A549 (cell line): Measurements from ENCODE around the gene OR10G6. TPM values are rescaled to one million over a fixed set of nuclear protein-coding genes. Genes with fewer than 3 reads are reported as not detected.
"Not testable (repeated sequence)": the region's sequence is repeated elsewhere in the genome, so short reads cannot be mapped to it uniquely, and the experiment has no call there.

Experiments
- ATAC-seq, 2 experiments: fragments of 200-7000 bp in 1 of 2; fragments of >200 bp in 1 of 2; cut with Nextera tagmentation in 1 of 2; cut with Tn5 transposase in 1 of 2; 3 replicates each; pipeline versions ENCODE4 v1.8.0 to v1.9.1; 2018 to 2020; ENCODE audit warnings: mild to moderate bottlenecking in 1 of 2, moderate library complexity in 1 of 2
- CTCF ChIA-PET: fragments of 300-600 bp; sonication (Branson Sonifier 250); formaldehyde crosslinking; extraction: SDS; loops from one replicate; lab custom pipeline; 2021; ENCODE audit warnings: antibody characterized with exemption, inconsistent platforms; lab: Yijun Ruan, JAX
- POLR2A ChIA-PET: fragments of 350-600 bp; formaldehyde crosslinking; extraction: SDS; loops from one replicate; lab custom pipeline; 2021; ENCODE audit warnings: antibody characterized with exemption, inconsistent platforms; lab: Yijun Ruan, JAX
- DNase-seq, 2 experiments: peaks; one replicate each; pipeline versions ENCODE4 v3.0.0 to v3.0.0-alpha.2; 2011 to 2016; ENCODE audit warnings: low read depth in 1 of 2, low spot score in 1 of 2
- FAIRE-seq: peaks from 2 replicates; lab custom pipeline; 2011; peaks lifted over from hg19 to GRCh38; lab: Jason Lieb, UNC
- H3K27ac ChIP-seq, 2 experiments: fragments of >200 bp; sonication (Bioruptor Twin); formaldehyde crosslinking; 3 replicates each; pipeline ENCODE4 v1.5.1; 2016 to 2017
- H3K4me1 ChIP-seq: fragments of >200 bp; sonication (Bioruptor Twin); formaldehyde crosslinking; 3 replicates; pipeline ENCODE4 v1.6.1; 2016
- H3K4me2 ChIP-seq: fragments of >200 bp; sonication (Bioruptor Twin); formaldehyde crosslinking; 3 replicates; pipeline ENCODE4 v1.6.1; 2016
- H3K4me3 ChIP-seq: fragments of >200 bp; sonication (Bioruptor Twin); formaldehyde crosslinking; 3 replicates; pipeline ENCODE4 v1.5.1; 2016
- H3K9me3 ChIP-seq: fragments of >200 bp; sonication (Bioruptor Twin); formaldehyde crosslinking; 3 replicates; pipeline ENCODE4 v1.6.1; 2016
- BHLHE40 ChIP-seq: IDR thresholded peaks from 2 replicates; pipeline ENCODE4 v1.6.1; 2012; ENCODE audit warnings: low read depth, low read length, inconsistent platforms
- CBX8 ChIP-seq: fragments of 200-600 bp; sonication (generic); IDR thresholded peaks from 2 replicates; pipeline ENCODE4 v1.6.1; 2016
- CHD2 ChIP-seq: fragments of 150-350 bp; IDR thresholded peaks from 2 replicates; pipeline ENCODE4 v1.6.1; 2014; ENCODE audit warnings: low read length; ENCODE audit not compliant: partially characterized antibody
- CHD4 ChIP-seq: fragments of 200-600 bp; sonication (generic); IDR thresholded peaks from 2 replicates; pipeline ENCODE4 v1.6.1; 2016; ENCODE audit warnings: antibody characterized with exemption, mild to moderate bottlenecking, borderline replicate concordance
- EHF ChIP-seq: fragments of 250-450 bp; sonication (Bioruptor Pico); IDR thresholded peaks from 2 replicates; pipeline ENCODE4 v1.5.0; 2020; ENCODE audit warnings: mild to moderate bottlenecking
- FOXS1 ChIP-seq: fragments of 250-450 bp; sonication (Bioruptor Pico); IDR thresholded peaks from 2 replicates; pipeline ENCODE4 v1.5.0; 2020; ENCODE audit warnings: mild to moderate bottlenecking, moderate library complexity
- KDM5A ChIP-seq: fragments of 200-600 bp; sonication (generic); IDR thresholded peaks from 2 replicates; pipeline ENCODE4 v1.6.1; 2016; ENCODE audit warnings: antibody characterized with exemption, mild to moderate bottlenecking
- PHF8 ChIP-seq: fragments of 200-600 bp; sonication (generic); IDR thresholded peaks from 2 replicates; pipeline ENCODE4 v1.6.1; 2016; ENCODE audit warnings: low read depth, mild to moderate bottlenecking, antibody characterized with exemption, moderate library complexity, borderline replicate concordance
- POLR2AphosphoS2 ChIP-seq: conservative IDR thresholded peaks from 2 replicates; pipeline ENCODE4 v1.6.1; 2012; ENCODE audit warnings: low read length, improper control_type of control experiment, inconsistent platforms
- RARB ChIP-seq: fragments of 250-450 bp; sonication (Bioruptor Pico); IDR thresholded peaks from 2 replicates; pipeline ENCODE4 v1.8.0; 2021; ENCODE audit warnings: mild to moderate bottlenecking, moderate library complexity
- SREBF2 ChIP-seq: fragments of 450-650 bp; IDR thresholded peaks from 2 replicates; pipeline ENCODE4 v1.6.1; 2014; ENCODE audit warnings: mild to moderate bottlenecking, moderate library complexity
- WGBS: methylation state at CpG from one replicate; pipeline ENCODE4 v1.1.6; 2017; ENCODE audit errors: missing lambda C conversion rate; 5-methylcytosine and 5-hydroxymethylcytosine counted together
- polyA plus RNA-seq, 4 experiments: library from polyadenylated mRNA; depleted of rRNA in 3 of 4; stranded (reverse); fragments of >200 nt; fragmentation: RNase III in 1 of 4; extraction: RNeasy Plus Mini Kit Qiagen cat#74134 plus additional on column Dnase treatment in 1 of 4; gene quantifications; 2 replicates in 3 of 4; 3 replicates in 1 of 4; pipeline ENCODE4 v1.2.3, GENCODE V29; 2011 to 2017
- TF ChIP-seq, protein P1 (sequence below): fragments of 250-450 bp; sonication (Bioruptor Pico); IDR thresholded peaks from 2 replicates; pipeline ENCODE4 v1.5.0; 2020; ENCODE audit warnings: low read depth, mild to moderate bottlenecking, moderate library complexity
- TF ChIP-seq, protein P2 (sequence below): fragments of 200-600 bp; sonication (generic); IDR thresholded peaks from 2 replicates; pipeline ENCODE4 v1.6.1; 2016; ENCODE audit warnings: antibody characterized with exemption, mild to moderate bottlenecking, moderate library complexity
- TF ChIP-seq, protein P3 (sequence below): fragments of >200 bp; sonication (Bioruptor Twin); formaldehyde crosslinking; IDR thresholded peaks from 2 replicates; pipeline ENCODE4 v1.6.1; 2016
- TF ChIP-seq, protein P4 (sequence below): fragments of >200 bp; sonication (Bioruptor Twin); formaldehyde crosslinking; IDR thresholded peaks from 3 replicates; pipeline ENCODE4 v1.5.1; 2016
- TF ChIP-seq, protein P5 (sequence below): IDR thresholded peaks from 2 replicates; pipeline ENCODE4 v1.6.1; 2012; ENCODE audit warnings: low read depth, borderline replicate concordance

The OR10G6 gene
- polyA plus RNA-seq, 2 of the 4 experiments (the other 2 are of a cell fraction), result not detected

DNA sequence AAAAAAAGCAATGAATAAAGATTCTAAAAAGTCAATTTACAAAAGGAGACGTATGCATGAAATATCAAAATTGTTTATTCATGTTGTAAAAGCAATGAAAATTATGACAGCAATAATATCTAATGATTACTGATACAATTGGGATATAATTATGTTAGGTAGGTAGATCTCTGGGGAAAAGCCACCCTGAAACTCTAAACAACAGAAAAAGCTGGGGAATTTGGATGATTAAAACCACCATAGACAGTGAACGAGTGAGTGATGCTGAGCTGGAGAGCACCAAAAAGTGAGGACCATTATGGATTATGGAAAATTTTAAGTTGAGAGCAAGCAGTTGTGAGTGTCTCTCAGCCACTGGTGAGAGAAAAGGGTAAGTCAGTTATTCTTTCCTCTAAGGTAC, 31.5 kb upstream of the OR10G6 start, which contains the start of gene OR10G8 (continued):
- TF ChIP-seq, protein P1, sequence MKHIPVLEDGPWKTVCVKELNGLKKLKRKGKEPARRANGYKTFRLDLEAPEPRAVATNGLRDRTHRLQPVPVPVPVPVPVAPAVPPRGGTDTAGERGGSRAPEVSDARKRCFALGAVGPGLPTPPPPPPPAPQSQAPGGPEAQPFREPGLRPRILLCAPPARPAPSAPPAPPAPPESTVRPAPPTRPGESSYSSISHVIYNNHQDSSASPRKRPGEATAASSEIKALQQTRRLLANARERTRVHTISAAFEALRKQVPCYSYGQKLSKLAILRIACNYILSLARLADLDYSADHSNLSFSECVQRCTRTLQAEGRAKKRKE, result no peak
- TF ChIP-seq BHLHE40, result no peak

DNA sequence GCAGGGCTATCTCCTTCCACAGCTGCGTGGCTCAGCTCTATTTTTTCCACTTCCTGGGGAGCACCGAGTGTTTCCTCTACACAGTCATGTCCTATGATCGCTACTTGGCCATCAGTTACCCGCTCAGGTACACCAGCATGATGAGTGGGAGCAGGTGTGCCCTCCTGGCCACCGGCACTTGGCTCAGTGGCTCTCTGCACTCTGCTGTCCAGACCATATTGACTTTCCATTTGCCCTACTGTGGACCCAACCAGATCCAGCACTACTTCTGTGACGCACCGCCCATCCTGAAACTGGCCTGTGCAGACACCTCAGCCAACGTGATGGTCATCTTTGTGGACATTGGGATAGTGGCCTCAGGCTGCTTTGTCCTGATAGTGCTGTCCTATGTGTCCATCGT, 20.9 kb upstream of the OR10G6 start:
- CTCF ChIA-PET, POLR2A ChIA-PET, H3K4me1 ChIP-seq, H3K4me3 ChIP-seq, H3K27ac ChIP-seq, DNase-seq, H3K4me2 ChIP-seq, H3K9me3 ChIP-seq, FAIRE-seq, ATAC-seq: not testable (repeated sequence)
- WGBS, result no CpG with 5 or more reads among the region's 9 CpGs

DNA sequence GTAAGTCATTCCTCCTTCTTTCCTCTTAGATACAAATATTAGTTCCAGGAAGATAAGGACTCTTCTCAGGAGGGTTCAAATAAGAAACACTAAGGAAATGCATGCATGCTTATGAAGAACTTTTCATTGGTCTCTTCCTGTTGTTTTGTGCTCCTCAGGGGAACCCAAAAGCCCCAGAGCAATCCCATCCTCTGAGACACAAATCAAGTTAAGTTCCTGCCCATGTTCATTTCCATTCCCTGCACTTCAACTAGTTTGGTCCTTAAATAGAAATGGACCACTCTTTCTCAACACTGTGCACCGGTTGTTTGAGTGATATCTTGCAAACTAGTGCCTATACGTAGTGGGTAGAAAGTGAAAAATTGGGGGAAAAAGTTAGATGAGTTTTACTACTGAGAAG, 17.7 kb upstream of the OR10G6 start, which contains the start of gene OR10G4:
TSS of gene OR10G4 (plus strand) at position 301 of the 400 bp plus-strand sequence. CDS start 2,578 bp downstream, outside the sequence.
- no peaks in the 10 kb centered on the region for H3K4me1 ChIP-seq
- POLR2A ChIA-PET, result no interaction called here
- WGBS, result 2% methylated on average over 2 of the region's 2 CpGs
- CTCF ChIA-PET, result no interaction called here
- no peak within 1 kb of the TSS for H3K4me3 ChIP-seq
- no peak within 1 kb of the TSS for H3K27ac ChIP-seq
- H3K4me2 ChIP-seq, result no peak within 1 kb of the TSS
- no peak for ATAC-seq
- no peak for FAIRE-seq
- H3K9me3 ChIP-seq, result no peaks in the 10 kb centered on the region
- TF ChIP-seq POLR2AphosphoS2 (no peak), SREBF2 (no peak), CBX8 (no peak), CHD4 (no peak), CHD2 (no peak), FOXS1 (CRISPR knock-in tag) (no peak), EHF (CRISPR knock-in tag) (no peak), PHF8 (no peak), KDM5A (no peak), RARB (CRISPR knock-in tag) (no peak)
- TF ChIP-seq, protein P2, sequence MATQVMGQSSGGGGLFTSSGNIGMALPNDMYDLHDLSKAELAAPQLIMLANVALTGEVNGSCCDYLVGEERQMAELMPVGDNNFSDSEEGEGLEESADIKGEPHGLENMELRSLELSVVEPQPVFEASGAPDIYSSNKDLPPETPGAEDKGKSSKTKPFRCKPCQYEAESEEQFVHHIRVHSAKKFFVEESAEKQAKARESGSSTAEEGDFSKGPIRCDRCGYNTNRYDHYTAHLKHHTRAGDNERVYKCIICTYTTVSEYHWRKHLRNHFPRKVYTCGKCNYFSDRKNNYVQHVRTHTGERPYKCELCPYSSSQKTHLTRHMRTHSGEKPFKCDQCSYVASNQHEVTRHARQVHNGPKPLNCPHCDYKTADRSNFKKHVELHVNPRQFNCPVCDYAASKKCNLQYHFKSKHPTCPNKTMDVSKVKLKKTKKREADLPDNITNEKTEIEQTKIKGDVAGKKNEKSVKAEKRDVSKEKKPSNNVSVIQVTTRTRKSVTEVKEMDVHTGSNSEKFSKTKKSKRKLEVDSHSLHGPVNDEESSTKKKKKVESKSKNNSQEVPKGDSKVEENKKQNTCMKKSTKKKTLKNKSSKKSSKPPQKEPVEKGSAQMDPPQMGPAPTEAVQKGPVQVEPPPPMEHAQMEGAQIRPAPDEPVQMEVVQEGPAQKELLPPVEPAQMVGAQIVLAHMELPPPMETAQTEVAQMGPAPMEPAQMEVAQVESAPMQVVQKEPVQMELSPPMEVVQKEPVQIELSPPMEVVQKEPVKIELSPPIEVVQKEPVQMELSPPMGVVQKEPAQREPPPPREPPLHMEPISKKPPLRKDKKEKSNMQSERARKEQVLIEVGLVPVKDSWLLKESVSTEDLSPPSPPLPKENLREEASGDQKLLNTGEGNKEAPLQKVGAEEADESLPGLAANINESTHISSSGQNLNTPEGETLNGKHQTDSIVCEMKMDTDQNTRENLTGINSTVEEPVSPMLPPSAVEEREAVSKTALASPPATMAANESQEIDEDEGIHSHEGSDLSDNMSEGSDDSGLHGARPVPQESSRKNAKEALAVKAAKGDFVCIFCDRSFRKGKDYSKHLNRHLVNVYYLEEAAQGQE, result no peak
- TF ChIP-seq, protein P3, sequence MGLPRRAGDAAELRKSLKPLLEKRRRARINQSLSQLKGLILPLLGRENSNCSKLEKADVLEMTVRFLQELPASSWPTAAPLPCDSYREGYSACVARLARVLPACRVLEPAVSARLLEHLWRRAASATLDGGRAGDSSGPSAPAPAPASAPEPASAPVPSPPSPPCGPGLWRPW, result no peak
- TF ChIP-seq, protein P4, sequence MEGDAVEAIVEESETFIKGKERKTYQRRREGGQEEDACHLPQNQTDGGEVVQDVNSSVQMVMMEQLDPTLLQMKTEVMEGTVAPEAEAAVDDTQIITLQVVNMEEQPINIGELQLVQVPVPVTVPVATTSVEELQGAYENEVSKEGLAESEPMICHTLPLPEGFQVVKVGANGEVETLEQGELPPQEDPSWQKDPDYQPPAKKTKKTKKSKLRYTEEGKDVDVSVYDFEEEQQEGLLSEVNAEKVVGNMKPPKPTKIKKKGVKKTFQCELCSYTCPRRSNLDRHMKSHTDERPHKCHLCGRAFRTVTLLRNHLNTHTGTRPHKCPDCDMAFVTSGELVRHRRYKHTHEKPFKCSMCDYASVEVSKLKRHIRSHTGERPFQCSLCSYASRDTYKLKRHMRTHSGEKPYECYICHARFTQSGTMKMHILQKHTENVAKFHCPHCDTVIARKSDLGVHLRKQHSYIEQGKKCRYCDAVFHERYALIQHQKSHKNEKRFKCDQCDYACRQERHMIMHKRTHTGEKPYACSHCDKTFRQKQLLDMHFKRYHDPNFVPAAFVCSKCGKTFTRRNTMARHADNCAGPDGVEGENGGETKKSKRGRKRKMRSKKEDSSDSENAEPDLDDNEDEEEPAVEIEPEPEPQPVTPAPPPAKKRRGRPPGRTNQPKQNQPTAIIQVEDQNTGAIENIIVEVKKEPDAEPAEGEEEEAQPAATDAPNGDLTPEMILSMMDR, result no peak
- TF ChIP-seq, protein P5, sequence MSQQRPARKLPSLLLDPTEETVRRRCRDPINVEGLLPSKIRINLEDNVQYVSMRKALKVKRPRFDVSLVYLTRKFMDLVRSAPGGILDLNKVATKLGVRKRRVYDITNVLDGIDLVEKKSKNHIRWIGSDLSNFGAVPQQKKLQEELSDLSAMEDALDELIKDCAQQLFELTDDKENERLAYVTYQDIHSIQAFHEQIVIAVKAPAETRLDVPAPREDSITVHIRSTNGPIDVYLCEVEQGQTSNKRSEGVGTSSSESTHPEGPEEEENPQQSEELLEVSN, result no peak
- no peak for DNase-seq
